ENCODE results near the gene FAM118B. TPM values are rescaled to one million over a fixed set of nuclear protein-coding genes. Genes with fewer than 3 reads are reported as not detected.

FAM118B gene
- total RNA-seq, 2 donors from 2014 or later: 6.5 to 12.5 TPM

DNA sequence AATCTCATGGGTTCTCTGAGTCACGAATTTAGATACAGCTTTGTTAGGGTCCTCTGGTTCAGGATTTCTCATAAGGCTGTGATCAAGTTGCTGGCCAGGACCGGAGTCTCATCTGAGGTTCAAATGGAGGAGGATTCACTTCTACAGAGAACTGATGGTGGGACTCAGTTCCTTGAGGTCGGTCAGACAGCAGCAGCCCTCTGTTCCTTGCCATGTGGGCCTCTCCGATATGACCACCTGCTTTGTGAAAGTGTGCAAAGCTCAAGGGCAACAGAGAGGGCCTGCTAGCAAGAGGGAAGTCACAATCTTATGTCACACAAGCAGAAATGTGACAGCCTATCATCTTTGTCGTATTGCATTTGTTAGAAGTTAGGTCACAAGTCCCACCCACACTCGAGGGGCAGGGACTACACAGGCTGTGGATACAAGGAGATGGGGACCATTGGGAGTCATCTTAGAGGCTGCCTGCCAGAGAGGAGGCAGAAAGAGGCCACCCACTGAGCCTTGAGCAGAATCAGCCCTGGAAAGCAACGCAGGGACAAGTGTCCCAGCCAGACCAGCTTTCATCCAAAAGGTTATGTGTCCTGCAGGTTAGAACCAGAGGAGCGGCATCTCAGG lies 34.6 kb upstream of the FAM118B start:
- Mint-ChIP-seq H3K4me3 (no peak overlapping the region), H3K9me3 (no peaks in the 10 kb centered on the region), H3K27ac (no peak overlapping the region), H3K36me3 (ENCODE audit: low read depth) (no peaks in the 10 kb centered on the region), H3K27me3 (peaks cover 8% of the 10 kb centered on the region), H3K4me1 (no peaks in the 10 kb centered on the region)
- no peak for ATAC-seq (replicated peaks)

DNA sequence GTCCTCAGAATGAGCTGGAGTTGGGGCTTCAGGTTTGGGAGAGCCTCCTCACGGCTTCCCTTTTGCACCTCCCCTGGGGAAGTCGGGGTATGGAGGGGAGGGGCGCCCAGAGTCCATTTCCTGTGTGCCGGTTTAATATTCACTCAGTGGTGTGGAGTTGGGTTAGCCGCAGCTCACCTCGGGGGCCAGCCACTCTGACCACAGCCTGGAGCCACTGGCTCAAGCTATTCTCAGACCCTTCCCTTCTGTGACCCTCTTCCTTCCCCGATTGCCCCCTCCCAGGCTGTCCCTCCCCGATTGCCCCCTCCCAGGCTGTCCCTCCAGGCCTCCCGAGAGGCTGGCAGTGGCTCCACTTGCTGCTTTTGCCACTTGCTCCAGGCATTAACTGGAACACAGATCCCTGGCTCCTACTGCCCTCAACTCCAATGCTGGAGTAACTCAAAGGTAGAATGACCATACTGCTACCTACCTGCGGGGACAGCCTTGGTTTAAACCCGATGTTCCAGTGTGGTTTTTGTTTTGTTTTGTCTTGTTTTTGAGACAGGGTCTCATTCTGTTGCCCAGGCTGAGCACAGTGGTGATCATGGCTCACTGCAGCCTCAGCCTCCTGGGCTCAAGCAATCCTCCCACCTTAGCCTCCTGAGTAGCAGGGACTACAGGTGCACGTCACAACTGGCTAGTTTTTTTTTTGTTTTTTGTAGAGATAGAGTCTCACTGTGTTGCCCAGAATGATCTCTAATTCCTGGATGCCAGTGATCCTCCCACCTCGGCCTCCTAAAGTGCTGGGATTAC lies 29.4 kb upstream of the FAM118B start:
- no peaks in the 10 kb centered on the region for H3K27me3 Mint-ChIP-seq
- no peak overlapping the region for H3K27ac Mint-ChIP-seq

DNA sequence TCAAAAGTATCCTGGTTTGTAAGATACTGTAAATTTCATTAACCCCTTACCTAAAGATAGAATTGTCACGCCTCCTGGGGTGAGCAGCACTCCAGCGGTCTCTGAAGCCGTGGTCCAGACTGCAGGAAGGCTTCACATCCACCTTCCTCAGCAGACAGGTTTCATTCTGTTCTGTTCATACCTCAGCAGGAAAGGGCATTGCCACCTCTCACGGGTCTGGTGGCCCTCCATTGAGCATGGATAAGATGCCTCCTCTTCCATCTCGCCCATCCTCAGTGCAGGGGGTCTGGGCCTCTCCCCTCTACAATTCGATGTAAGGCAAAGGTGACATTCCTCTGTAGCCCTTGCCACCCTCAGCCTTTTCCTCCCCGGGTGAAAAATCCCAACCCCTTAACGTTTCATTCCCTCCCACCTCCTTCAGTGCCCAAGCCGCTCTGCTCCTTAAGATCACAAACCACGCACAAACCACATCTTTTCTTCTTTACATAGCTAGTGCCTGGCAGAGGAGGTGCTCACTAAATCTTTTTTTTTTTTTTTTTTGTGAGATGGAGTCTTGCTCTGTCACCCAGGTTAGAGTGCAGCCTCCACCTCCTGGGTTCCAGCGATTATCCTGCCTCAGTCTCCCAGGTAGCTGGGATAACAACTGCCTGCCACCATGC lies 28.7 kb upstream of the FAM118B start:
- Mint-ChIP-seq H3K4me1 (no peaks in the 10 kb centered on the region), H3K36me3 (ENCODE audit: low read depth) (peaks cover 6% of the 10 kb centered on the region)

More for the DNA sequence above, 29.4 kb upstream of the FAM118B start:
- Mint-ChIP-seq H3K9me3 (no peaks in the 10 kb centered on the region), H3K4me1 (no peaks in the 10 kb centered on the region), H3K4me3 (no peak overlapping the region), H3K36me3 (ENCODE audit: low read depth) (peaks cover 4% of the 10 kb centered on the region)
- ATAC-seq (replicated peaks): no peak

DNA sequence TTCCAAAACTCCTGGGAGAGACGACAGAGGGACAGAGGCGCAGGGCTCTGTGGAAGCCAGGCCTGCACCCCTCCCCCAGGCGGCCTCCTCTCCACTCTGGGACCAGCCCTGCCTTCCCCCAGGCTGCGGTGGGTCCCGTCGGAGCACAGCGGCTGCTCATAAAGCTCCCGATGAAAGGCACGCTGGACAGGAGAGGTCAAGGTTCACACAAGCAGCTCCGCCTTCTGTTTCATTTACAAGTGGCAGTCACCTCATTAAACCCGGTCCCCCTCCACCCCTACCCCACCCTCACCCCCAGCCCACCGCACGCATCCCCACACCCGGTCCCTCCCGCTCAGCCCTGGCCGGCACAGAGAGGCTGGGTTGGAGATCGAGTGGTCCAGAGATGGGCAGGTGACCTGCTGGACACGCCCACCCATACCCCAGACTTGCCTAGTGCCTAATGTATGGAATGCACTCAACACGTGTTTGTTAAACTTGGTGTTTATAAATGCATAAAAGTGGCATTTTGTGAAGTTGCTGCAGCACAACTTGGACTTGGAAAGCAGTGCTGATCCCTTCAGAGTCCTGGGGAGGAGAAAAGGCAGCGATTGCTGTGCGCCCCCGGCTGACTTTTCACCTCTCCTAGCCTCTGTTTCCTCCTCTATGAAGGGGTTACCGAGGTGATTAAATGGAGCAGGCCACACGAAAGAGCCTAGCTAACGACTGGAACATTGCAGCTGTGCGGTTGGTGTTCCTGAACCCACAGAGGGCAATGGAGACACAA lies 26.1 kb upstream of the FAM118B start:
- H3K4me3 Mint-ChIP-seq: no peak overlapping the region
- H3K36me3 Mint-ChIP-seq (ENCODE audit: low read depth): peaks cover 14% of the 10 kb centered on the region
- no peaks in the 10 kb centered on the region for H3K4me1 Mint-ChIP-seq

More for the DNA sequence above, 28.7 kb upstream of the FAM118B start:
- Mint-ChIP-seq H3K27ac (no peak overlapping the region), H3K4me3 (no peak overlapping the region), H3K27me3 (no peaks in the 10 kb centered on the region), H3K9me3 (no peaks in the 10 kb centered on the region)
- no peak for ATAC-seq (replicated peaks)

DNA sequence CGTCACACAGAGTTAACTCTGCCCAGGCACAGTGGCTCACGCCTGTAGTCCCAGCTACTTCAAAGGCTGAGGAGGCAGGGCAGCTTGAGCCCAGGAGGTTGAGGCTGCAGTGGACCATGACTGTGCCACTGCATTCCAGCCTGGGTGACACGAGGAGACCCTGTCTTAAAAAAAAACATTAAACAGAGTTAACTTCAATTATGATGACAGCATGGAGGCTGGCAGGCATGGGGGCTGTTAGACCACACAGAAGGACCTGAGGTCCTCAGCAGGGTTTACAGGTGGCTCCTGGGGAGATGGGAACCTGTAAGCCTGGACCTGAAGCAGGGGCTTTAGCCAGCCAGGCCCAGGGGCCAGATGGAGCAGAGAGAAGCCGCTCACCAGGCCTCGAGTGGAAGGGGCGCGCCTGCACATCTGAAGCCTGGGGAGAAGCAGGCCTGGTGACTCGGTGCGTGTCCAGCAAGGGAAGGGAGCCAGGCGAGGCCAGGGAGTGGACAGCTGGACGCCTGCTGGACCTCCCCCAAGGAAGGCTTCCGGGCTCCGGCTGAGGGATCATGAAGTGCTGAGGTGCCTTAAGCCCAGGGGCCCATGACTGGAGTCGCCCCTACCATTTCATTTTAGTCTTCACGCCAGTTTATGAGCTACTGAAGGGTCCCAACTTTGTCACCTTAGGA lies 25.4 kb upstream of the FAM118B start:
- peaks cover 14% of the 10 kb centered on the region for H3K36me3 Mint-ChIP-seq (ENCODE audit: low read depth)
- no peaks in the 10 kb centered on the region for H3K9me3 Mint-ChIP-seq
- no peaks in the 10 kb centered on the region for H3K27me3 Mint-ChIP-seq
- no peaks in the 10 kb centered on the region for H3K4me1 Mint-ChIP-seq
- no peak for ATAC-seq (replicated peaks)
- H3K4me3 Mint-ChIP-seq: no peak overlapping the region
- no peak overlapping the region for H3K27ac Mint-ChIP-seq

More for the DNA sequence above, 26.1 kb upstream of the FAM118B start:
- Mint-ChIP-seq H3K27me3 (no peaks in the 10 kb centered on the region), H3K9me3 (no peaks in the 10 kb centered on the region), H3K27ac (no peak overlapping the region)
- no peak for ATAC-seq (replicated peaks)

DNA sequence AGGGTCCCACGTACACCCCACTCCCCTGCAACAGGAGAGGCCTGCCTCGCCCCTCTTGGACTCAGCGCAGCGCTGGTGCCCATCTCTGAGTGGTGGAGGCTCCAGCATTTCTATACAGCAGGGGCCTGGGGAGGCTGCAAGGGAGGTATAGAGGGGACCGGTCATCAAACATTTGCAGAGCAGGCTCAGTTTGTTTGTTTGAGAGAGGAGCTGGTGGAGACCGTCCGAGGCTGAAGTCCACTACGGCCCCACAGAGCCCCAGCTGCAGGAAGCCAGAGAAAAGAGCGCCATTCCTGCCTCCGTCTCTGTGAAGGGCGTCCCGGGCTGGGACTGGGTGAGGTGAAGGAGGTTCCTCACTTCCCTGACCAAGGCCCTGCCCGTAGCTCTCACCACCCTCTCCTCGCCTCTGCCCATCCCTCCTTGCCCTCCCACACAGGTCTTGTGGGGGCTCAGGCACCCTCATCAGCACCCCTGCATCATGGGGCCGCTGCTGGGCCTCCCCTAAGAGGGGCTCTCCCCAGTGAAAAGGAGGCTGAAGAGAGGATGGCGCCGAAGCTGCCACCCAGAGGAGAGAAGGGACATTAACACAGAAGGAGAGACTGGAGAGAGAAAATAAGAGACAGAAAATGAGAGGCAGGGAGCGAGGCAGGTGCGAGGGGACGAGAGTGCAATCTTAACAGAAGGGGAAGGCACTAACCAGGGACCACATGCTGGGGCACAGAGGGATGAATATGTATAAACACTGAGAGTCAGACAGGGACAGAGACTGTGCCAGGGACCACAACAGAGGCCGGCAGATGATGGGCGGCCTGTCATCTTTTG lies 24.7 kb upstream of the FAM118B start:
- Mint-ChIP-seq H3K36me3 (ENCODE audit: low read depth) (peaks cover 18% of the 10 kb centered on the region), H3K27ac (peak overlapping the region; percentile 58), H3K4me3 (no peak overlapping the region), H3K4me1 (no peaks in the 10 kb centered on the region), H3K9me3 (no peaks in the 10 kb centered on the region), H3K27me3 (no peaks in the 10 kb centered on the region)
- no peak for ATAC-seq (replicated peaks)

DNA sequence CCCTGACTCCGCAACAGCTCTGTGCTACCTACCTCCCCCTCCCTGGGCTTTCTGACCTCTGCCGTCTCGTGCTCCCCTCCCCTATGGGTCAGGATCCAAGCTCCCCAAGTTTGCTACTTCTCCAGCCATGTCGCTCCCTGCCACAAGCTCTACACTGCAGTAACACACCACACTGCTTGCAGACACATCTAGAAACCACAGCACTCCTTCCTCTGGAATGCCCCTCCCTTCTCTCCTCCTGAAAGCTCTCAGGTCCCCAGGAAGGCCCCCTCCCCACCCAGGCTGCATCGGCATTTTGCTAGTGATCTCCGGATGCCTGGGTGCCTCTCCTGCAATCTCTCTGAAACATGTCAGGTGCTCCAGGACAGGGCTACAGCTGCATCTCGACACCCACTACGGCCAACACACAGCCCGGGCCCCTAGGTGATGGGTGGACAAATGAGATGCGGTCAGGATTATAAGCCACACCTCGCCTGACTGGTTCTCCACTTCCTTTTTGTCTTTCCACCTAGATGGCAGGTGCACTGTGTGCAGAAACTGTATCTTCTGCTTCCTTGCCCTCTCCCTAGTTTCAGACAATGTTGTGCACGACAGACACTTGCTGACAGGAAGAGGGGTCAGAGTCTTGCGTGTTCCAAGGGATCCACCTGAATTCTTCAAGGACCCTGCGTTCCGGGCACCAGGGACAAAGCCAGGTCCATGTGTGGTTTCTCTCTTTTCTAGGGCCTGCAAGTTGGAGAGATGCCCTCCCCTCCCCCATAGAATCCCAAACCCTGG lies 23.1 kb upstream of the FAM118B start:
- H3K27ac Mint-ChIP-seq: no peak overlapping the region

DNA sequence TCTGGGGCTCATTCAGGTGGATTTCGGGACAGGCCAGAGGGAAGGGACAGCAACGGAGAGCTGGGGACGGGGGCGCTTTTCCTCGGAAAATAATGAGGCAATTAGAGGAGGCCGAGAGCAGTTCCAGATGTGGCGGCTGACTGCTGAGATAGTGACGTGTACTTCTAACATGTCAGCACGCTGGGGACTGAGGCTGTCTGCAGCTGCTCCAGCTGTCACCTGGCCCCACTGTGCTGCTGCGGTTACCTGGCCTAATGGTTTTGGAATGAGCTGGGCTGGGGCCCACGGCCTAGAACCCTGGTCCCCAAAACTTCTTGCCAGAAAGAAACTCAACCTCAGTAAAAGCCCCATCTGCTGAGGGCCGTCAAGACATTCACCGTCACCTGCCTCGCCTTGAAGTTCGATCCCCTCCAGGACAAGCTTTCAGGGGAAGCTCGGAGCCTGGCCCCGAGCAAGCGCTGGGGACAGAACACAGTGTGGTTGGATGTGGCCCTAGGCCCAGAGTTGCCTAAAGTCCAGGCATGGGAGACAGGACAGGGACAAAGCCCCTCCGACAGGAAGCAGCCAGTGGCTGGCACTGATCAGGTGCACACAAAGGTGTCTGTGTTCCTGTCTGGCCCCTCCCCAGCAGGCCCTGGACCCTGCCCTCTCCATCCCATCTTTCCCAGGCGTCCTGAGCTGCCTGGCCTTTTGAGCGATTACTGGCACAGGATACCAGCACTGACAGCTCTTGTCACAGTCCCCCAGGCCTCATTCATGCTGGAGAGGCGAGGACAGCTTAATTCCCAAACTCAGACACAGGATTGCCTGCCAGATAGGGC lies 22.3 kb upstream of the FAM118B start:
- Mint-ChIP-seq H3K36me3 (ENCODE audit: low read depth) (peaks cover 29% of the 10 kb centered on the region), H3K27me3 (no peaks in the 10 kb centered on the region), H3K27ac (no peak overlapping the region), H3K4me1 (no peaks in the 10 kb centered on the region), H3K9me3 (no peaks in the 10 kb centered on the region), H3K4me3 (no peak overlapping the region)
- no peak for ATAC-seq (replicated peaks)

More for the DNA sequence above, 23.1 kb upstream of the FAM118B start:
- Mint-ChIP-seq H3K27me3 (no peaks in the 10 kb centered on the region), H3K9me3 (no peaks in the 10 kb centered on the region), H3K36me3 (ENCODE audit: low read depth) (peaks cover 21% of the 10 kb centered on the region), H3K4me1 (no peaks in the 10 kb centered on the region), H3K4me3 (no peak overlapping the region)
- no peak for ATAC-seq (replicated peaks)

DNA sequence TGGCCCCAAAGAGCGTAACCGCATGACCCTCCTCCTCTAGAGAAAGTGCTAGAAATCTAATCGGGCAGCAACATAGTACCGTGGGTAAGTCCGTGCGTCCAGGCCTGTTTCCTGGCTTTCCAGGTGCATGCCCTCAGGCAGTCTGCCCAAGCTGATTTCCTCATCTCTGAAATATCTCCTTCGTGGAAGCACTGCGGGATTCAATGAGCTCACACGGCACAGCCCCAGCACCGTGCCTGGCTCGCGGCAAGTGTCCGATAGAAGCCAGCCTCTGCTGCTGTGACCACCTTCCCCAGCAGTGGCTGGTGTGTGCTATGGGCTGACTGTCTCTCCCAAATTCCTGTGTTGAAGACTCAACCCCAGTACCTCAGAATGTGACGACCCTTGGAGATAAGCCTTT lies 20.8 kb upstream of the FAM118B start:
- Mint-ChIP-seq H3K4me3 (no peak overlapping the region), H3K4me1 (peaks cover under 1% of the 10 kb centered on the region), H3K36me3 (ENCODE audit: low read depth) (peaks cover 44% of the 10 kb centered on the region), H3K27me3 (no peaks in the 10 kb centered on the region), H3K9me3 (no peaks in the 10 kb centered on the region), H3K27ac (peak overlapping the region; percentile 37)
- no peak for ATAC-seq (replicated peaks)

DNA sequence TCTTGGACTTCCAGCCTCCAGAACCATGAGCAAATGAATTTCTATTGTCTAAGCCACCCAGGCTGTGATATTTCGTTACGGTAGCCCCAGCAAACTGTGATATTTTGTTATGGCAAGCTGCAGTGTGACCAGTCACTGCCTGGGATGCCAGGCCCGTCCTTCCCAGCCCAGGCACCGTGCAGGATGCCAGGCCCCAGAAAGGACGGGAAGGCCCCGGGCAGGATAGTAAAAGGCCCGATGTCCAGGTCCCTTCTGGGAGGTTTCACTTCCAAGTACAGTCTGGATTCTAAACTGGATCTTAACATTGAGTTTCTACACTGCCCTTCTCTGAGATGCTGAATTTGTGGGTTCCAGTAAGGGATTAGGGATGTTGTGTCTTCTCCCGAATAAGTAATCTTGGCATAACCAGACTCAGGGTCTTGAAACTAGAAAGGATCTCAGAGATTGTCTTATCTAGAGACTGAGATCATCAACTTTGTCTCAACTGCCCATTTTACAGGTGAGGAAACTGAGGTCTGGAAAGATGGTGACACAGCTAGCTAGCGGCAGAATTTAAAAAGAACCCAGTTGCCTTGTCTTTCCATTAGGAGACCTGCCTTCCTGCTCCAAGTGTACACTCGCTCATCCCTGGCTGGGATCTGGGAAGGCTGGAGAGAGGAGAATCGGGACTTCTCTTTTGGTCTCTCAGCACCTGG lies 20.1 kb upstream of the FAM118B start:
- Mint-ChIP-seq H3K27me3 (no peaks in the 10 kb centered on the region), H3K36me3 (ENCODE audit: low read depth) (peaks cover 51% of the 10 kb centered on the region), H3K27ac (no peak overlapping the region), H3K4me3 (no peak overlapping the region), H3K4me1 (peaks cover 5% of the 10 kb centered on the region), H3K9me3 (no peaks in the 10 kb centered on the region)
- no peak for ATAC-seq (replicated peaks)

DNA sequence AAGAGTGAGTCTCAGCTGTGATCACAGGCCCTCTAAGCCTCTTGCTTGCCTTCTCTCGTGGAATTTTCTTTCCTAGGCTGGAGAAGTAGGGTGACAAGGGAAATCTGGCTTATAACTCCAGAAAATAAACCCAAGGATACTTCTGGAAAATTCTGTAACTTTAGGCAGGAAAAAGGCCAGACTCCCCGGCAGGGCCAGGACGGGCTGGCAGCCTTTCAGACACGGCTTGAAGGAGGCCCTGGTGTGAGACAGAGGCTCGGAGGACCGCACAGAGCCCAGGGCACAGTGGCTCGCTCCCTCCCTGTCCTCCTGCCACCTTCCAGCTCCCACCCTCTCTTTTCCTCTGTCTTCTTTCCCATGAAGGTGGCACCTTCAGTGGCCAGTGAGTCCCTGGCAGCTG lies 19.2 kb upstream of the FAM118B start:
- no peaks in the 10 kb centered on the region for H3K9me3 Mint-ChIP-seq
- H3K27me3 Mint-ChIP-seq: no peaks in the 10 kb centered on the region
- H3K4me3 Mint-ChIP-seq: no peak overlapping the region
- no peak overlapping the region for H3K27ac Mint-ChIP-seq
- peaks cover 54% of the 10 kb centered on the region for H3K36me3 Mint-ChIP-seq (ENCODE audit: low read depth)
- ATAC-seq (replicated peaks): no peak
- peaks cover 5% of the 10 kb centered on the region for H3K4me1 Mint-ChIP-seq

DNA sequence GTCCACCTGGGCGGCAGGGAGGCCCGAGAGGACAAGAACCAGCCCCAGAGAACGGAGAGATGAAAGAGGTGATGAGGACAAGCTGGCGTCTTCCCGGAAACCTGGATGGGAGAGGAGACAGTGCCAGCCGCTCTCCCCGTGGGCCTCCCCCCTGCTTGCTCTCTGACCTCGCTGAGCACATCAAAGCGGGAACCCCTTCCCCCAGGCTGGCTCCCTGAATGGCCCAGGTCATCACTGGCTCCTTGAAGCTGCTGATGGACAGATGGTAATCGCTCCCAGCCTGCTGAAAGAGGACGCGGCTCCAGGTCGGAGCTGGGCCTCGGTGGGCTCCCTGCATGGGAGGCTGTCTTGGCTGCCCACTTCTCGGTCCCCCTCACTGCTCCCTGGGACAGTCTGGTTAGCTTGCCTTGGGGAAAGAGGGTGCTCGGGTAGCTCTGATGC lies 18.5 kb upstream of the FAM118B start:
- Mint-ChIP-seq H3K27me3 (no peaks in the 10 kb centered on the region), H3K36me3 (ENCODE audit: low read depth) (peaks cover 60% of the 10 kb centered on the region), H3K9me3 (peaks cover 3% of the 10 kb centered on the region), H3K4me1 (peaks cover 5% of the 10 kb centered on the region), H3K4me3 (no peak overlapping the region), H3K27ac (no peak overlapping the region)
- no peak for ATAC-seq (replicated peaks)

Data from activated T-helper 17 cell treated with anti-CD3 and anti-CD28 coated beads, Interleukin-2, amount 50 U/mL, for 72 hours (primary cell).